ENCODE results near the gene METTL9. TPM values are rescaled to one million over a fixed set of nuclear protein-coding genes. Genes with fewer than 3 reads are reported as not detected.
"Not testable (repeated sequence)": the region's sequence is repeated elsewhere in the genome, so short reads cannot be mapped to it uniquely, and the experiment has no call there.

The METTL9 gene
- total and polyA plus RNA-seq, 8 donors = 34.4 to 879 (median 84.8) TPM

DNA sequence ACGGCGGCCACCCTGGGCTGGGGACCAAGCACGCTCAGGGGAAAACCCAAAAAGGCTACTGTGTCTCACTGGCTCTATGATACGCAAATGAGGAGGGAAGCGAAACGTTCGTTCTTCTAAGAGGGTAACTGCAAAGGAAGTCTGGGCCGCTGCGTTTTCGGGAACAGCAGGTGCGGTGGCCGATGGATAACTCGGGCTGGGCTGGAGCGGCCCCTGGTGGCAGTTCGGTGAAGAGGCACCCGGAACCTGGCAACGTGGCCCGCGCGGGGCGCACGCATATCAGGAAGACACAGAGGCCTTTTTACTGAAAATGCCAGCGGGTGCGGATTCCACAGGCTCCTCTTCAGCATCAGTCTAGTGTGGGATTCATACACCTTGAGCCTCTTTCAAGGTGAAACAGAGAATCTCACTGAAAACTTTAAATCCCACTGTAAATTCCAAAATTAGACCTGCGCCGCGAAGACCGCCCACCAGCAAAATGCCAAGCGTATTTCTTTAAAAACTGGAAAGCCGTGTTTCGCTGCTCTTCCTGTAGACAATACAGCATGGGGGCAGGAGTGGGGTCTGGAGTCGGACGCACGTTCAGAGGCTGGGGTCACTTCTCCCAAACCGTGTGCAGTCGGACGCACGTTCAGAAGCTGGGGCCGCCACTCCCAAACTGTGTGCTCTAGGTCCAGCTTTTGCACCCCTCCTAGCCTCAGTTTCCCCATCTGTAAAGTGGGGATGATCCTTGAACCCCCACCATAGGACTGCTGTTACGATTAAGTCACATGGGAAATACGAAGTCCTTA is 44.4 kb upstream of the METTL9 start:
- Histone ChIP-seq H3K9me3 (no peaks in the 10 kb centered on the region), H3K36me3 (no peaks in the 10 kb centered on the region), H3K27me3 (peaks cover 0 to 28% (median 5%) of the 10 kb centered on the region in 3 donors), H3K27ac (no peak overlapping the region), H3K4me1 (peaks cover 9 to 11% (median 9%) of the 10 kb centered on the region in 4 donors), H3K4me3 (peak overlapping the region; percentile 6 to 36 (median 26))
- WGBS, 5 donors = 31 to 40% (median 36%) methylated on average over 36 to 41 of the region's 41 CpGs
- intact Hi-C loops (cut with DNase I; ENCODE audit: low total_unique reads) = no loop called here
- TF ChIP-seq EP300 (IDR thresholded peaks at IDR 0.05) (no peak), POLR2A (IDR thresholded peaks at IDR 0.05) (no peak), POLR2AphosphoS5 (IDR thresholded peaks at IDR 0.05) (peak in 2 of 3 donors; percentile 28 to 79)
- TF ChIP-seq, protein P1, sequence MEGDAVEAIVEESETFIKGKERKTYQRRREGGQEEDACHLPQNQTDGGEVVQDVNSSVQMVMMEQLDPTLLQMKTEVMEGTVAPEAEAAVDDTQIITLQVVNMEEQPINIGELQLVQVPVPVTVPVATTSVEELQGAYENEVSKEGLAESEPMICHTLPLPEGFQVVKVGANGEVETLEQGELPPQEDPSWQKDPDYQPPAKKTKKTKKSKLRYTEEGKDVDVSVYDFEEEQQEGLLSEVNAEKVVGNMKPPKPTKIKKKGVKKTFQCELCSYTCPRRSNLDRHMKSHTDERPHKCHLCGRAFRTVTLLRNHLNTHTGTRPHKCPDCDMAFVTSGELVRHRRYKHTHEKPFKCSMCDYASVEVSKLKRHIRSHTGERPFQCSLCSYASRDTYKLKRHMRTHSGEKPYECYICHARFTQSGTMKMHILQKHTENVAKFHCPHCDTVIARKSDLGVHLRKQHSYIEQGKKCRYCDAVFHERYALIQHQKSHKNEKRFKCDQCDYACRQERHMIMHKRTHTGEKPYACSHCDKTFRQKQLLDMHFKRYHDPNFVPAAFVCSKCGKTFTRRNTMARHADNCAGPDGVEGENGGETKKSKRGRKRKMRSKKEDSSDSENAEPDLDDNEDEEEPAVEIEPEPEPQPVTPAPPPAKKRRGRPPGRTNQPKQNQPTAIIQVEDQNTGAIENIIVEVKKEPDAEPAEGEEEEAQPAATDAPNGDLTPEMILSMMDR (IDR thresholded peaks at IDR 0.05) = peak in 6 of 7 experiments; percentile 90 to 100 (median 96)
- DNase-seq = peak; percentile 92 to 93

DNA sequence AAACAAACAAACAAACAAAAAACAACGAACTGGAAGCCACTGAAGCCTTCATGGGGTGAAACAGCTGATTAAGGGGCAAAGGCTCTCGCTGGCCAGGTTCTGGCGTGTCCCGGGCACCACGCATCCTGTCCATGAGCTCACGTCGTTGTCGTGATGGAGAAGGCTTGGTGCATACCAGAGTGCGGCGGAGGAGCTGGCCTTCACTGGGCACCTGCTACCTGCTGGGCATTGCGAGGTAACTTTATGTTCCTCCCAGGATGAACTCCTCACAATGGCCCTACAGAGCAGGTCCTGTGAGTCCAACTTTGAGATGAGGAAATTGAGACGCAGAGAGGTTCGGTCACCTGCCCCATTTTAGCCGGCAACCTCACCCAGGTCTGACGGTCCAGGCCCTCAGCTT is 43.8 kb upstream of the METTL9 start:
- H3K4me3 ChIP-seq; H3K36me3 ChIP-seq; H3K9me3 ChIP-seq; intact Hi-C loops (cut with DNase I; ENCODE audit: low total_unique reads); H3K27ac ChIP-seq: not testable (repeated sequence)
- 87 to 91% (median 88%) methylated on average over 15 of the region's 15 CpGs for WGBS, 5 donors
- DNase-seq = peak in 1 of 2 donors; percentile 23
- Histone ChIP-seq H3K27me3 (peaks cover 0 to 28% (median 5%) of the 10 kb centered on the region in 3 donors), H3K4me1 (peaks cover 9 to 11% (median 9%) of the 10 kb centered on the region in 4 donors)

DNA sequence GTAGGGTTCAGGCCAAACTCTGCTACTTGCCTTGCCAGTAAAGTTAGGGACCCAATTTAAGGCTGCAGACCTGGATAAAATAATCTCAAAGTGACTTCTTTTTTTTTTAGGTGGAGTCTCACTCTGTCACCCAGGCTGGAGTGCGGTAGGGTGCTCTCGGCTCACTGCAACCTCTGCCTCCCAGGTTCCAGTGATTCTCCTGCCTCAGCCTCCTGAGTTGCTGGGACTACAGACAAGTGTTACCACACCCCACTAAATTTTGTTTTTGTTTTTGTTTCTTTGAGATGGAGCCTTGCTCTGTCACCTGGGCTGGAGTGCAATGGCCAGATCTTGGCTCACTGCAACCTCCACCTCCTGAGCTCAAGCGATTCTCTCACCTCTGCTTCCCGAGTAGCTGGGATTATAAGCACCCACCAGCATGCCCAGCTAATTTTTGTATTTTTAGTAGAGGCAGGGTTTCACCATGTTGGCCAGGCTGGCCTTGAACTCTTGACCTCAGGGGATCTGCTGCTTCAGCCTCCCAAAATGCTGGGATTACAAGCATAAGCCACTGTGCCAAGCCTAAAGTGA is 43.3 kb upstream of the METTL9 start:
- intact Hi-C loops (cut with DNase I; ENCODE audit: low total_unique reads); H3K9me3 ChIP-seq; DNase-seq; H3K36me3 ChIP-seq; H3K27ac ChIP-seq; H3K4me3 ChIP-seq: not testable (repeated sequence)
- H3K27me3 ChIP-seq = peaks cover 0 to 28% (median 5%) of the 10 kb centered on the region in 3 donors
- peaks cover 9 to 11% (median 9%) of the 10 kb centered on the region in 4 donors for H3K4me1 ChIP-seq
- 88 to 95% (median 91%) methylated on average over 4 of the region's 4 CpGs for WGBS, 5 donors

DNA sequence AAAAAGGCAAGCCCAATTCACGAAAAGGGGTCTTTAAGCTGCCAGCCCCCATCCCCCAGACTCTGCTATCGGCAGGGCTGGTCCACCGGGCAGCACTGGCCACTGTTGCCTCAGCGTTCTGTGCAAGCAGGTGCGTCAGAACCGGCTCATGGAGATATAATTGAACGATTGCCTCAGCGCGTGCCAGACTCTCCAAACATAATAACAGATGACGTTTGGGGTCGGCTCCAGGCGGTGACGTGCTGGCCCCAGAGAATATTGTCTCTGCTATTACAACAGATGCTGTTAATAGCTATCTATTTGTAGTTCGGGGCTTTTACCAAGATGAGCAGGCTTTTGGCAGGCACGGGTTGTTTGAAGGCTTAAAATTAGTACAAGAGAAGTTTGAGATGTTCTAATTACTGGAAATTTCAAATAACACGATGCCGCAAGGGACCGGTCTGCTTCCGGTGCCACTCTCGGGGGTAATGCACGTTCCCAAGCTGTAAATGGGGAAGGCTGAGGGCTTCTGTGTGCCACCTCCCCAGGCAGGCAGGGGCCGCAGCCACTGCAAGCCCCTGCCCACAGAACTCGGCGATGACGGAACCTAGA is 42.6 kb upstream of the METTL9 start:
- 58 to 69% (median 59%) methylated on average over 15 to 25 of the region's 25 CpGs for WGBS, 5 donors
- peak; percentile 32 to 55 for DNase-seq
- intact Hi-C loops (cut with DNase I; ENCODE audit: low total_unique reads); H3K4me3 ChIP-seq; H3K36me3 ChIP-seq; H3K9me3 ChIP-seq: not testable (repeated sequence)
- peak; percentile 25 for TF ChIP-seq EP300 (IDR thresholded peaks at IDR 0.05)
- Histone ChIP-seq H3K27ac (peak overlapping the region in 2 of 5 donors; percentile 11 to 21), H3K27me3 (peaks cover 0 to 28% (median 5%) of the 10 kb centered on the region in 3 donors), H3K4me1 (peaks cover 9 to 11% (median 9%) of the 10 kb centered on the region in 4 donors)

DNA sequence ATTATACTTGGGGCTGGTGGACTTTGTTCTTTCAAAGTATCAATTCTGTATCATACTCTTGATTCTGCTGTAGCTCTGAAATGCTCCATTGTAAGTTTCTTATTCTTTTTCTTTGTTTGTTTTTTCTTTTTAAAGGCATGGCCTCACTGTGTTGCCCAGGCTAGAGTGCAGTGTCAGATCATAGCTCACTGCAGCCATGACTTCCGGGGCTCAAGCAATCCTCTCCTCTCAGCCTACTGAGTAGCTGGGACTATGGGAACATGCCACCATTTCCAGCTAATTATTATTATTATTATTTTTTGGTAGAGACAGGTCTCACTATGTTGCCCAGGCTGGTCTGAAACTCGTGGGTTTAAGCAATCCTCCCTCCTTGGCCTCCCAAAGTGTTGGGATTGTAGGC is 38.9 kb upstream of the METTL9 start:
- peaks cover 0 to under 1% (median under 1%) of the 10 kb centered on the region in 4 donors for H3K4me1 ChIP-seq
- DNase-seq = peak in 1 of 2 donors; percentile 14
- intact Hi-C loops (cut with DNase I; ENCODE audit: low total_unique reads) = loop anchor here (5.0 kb wide), 1 partner anchor 1132 kb away; no protein-coding TSS in a partner anchor
- H3K36me3 ChIP-seq = no peaks in the 10 kb centered on the region
- 50 to 70% (median 60%) methylated on average over 2 of the region's 2 CpGs for WGBS, 5 donors
- no peaks in the 10 kb centered on the region for H3K9me3 ChIP-seq
- peaks cover 0 to 17% (median 5%) of the 10 kb centered on the region in 3 donors for H3K27me3 ChIP-seq
- H3K4me3 ChIP-seq = no peak overlapping the region
- no peak for TF ChIP-seq EP300 (IDR thresholded peaks at IDR 0.05)
- TF ChIP-seq POLR2A (IDR thresholded peaks at IDR 0.05) = no peak
- no peak for TF ChIP-seq POLR2AphosphoS5 (IDR thresholded peaks at IDR 0.05)
- TF ChIP-seq, protein P1 (IDR thresholded peaks at IDR 0.05) = no peak
- H3K27ac ChIP-seq = no peak overlapping the region

Data from stomach (tissue), 9 donors.